Motor neuron (in vitro differentiated cells): ENCODE results near the gene C9orf72. TPM values are rescaled to one million over a fixed set of nuclear protein-coding genes. Genes with fewer than 3 reads are reported as not detected.

Source experiments
- ATAC-seq, 8 experiments: fragments of 200-7000 bp; cut with Tn5 transposase; replicated peaks in 6 of 8; 2 replicates each; pipeline ENCODE4 v1.8.0; 2021; ENCODE audit warnings: mild to moderate bottlenecking in 8 of 8, moderate library complexity in 8 of 8
- H3K27ac ChIP-seq, 2 donors: fragments of 250-450 bp; sonication (Bioruptor Pico); 2 replicates each; pipeline ENCODE4 v1.9.0; 2021; ENCODE audit warnings: antibody characterized with exemption in 2 of 2, mild to moderate bottlenecking in 2 of 2, moderate library complexity in 1 of 2
- H3K4me1 ChIP-seq, 2 donors: fragments of 250-450 bp; sonication (Bioruptor Pico); replicated peaks in 1 of 2; 2 replicates each; pipeline ENCODE4 v1.6.1; 2021; ENCODE audit warnings: antibody characterized with exemption in 2 of 2, mild to moderate bottlenecking in 2 of 2, moderate library complexity in 1 of 2
- H3K4me3 ChIP-seq, 5 donors: fragments of 250-450 bp; sonication (Bioruptor Pico); 2 replicates each; pipeline ENCODE4 v1.9.0; 2021; ENCODE audit warnings: antibody characterized with exemption in 5 of 5, mild to moderate bottlenecking in 5 of 5, moderate library complexity in 4 of 5
- WGBS, 10 experiments: fragments of 450-650 bp; shearing (Covaris generic); methylation state at CpG; one replicate each; pipeline ENCODE4 v1.0.0; 2022; 5-methylcytosine and 5-hydroxymethylcytosine counted together
- in situ Hi-C, 9 experiments: fragments of 400-800 bp; cut with MboI; loops; one replicate each; pipeline ENCODE4 v1.15.0; 2021; ENCODE audit warnings: low sequenced_read_pairs in 9 of 9, low pct_unique_long_range_greater_than_20kb in 2 of 9; ENCODE audit not compliant: unreplicated experiment in 9 of 9
- total RNA-seq, 8 experiments: library from RNA; unstranded; fragments of 300-600 nt; gene quantifications; 2 replicates each; pipeline versions ENCODE4 v1.2.3 to v1.2.4, GENCODE V29; 2022

Gene C9orf72
- total RNA-seq, 8 experiments from 2014 or later: 5.2 to 53.7 (median 28.9) TPM

DNA sequence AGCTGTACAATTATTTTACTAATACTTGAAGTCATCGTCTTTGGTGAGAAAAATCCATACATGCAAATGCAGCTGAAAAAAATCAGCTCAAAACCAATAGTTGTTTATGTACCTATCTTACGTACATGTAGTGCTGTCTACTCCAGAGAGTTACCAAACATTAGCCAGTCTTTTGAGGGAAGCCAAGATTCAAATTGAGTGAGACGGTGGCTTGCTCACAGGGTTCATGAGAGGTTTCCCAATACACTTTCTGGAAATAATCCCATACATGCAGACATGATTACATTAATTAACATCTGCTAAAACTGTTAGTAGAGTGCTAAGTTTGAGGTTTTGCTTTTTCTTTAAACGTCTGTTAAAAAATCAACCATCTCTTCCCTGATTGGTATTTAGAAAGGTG is 2.3 kb downstream of the C9orf72 start:
- in situ Hi-C loops: no loop called here
- no peak overlapping the region for H3K4me3 ChIP-seq
- ATAC-seq: no peak
- peaks cover 10% of the 10 kb centered on the region in 2 donors for H3K4me1 ChIP-seq
- WGBS, 10 experiments: 72 to 100% (median 92%) methylated on average over 2 to 4 of the region's 4 CpGs; no CpG with 5 or more reads in 2 of the 10 experiments
- no peak overlapping the region for H3K27ac ChIP-seq

- WGBS, 10 experiments: 31 to 86% (median 67%) methylated on average over 2 of the region's 2 CpGs; no CpG with 5 or more reads in 5 of the 10 experiments
- Histone ChIP-seq H3K4me1 (peaks cover 7 to 10% of the 10 kb centered on the region in 2 donors), H3K27ac (no peak overlapping the region), H3K4me3 (no peak overlapping the region)
- no peak for ATAC-seq
- in situ Hi-C loops: no loop called here
Observed at GRCh38 chr9:27569406-27569805, 3.9 kb downstream of the C9orf72 start.

DNA sequence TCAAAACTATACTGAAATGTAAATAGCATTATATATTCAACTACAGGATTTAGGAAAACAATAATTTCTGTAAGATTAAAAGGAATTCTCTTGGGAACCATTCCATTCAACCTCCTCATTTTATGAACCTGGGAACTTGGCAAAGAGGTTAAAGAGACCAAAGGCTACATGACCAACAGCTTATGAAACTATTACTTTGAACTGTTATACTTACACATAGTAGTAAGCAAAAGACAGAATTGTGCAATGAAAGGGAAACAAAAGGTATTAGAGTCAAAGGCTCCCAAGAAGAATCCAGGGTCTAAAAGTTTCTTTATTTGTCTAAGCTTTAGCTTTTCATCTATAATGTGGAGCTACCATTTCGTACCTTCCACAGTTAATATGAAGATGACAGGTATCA is 7.2 kb downstream of the C9orf72 start:
- H3K27ac ChIP-seq: no peak overlapping the region
- no peak overlapping the region for H3K4me3 ChIP-seq
- in situ Hi-C loops: no loop called here
- WGBS, 10 experiments: 29 to 100% (median 57%) methylated on average over 1 of the region's 1 CpG; no CpG with 5 or more reads in 3 of the 10 experiments
- H3K4me1 ChIP-seq: peaks cover 0 to under 1% of the 10 kb centered on the region in 2 donors
- ATAC-seq: no peak

DNA sequence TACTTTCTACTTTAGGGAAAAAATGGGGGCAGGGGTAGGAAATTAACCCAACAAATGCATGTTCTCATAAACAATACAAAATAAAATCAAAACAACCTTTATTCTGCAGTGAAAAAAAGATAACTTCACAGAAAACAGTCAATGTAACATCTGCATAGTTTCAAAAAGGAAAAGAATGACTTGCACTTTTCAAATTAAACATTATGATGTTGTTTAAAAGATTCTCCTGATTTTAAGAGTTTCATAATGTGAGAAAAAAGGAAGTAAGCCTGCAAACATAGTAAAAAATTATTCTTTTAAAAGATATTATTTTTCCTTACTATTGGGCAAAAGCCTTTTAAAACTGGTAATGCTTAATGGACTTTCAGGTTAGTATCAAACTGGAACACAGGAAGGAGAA is 7.6 kb downstream of the C9orf72 start:
- H3K4me1 ChIP-seq: no peaks in the 10 kb centered on the region
- in situ Hi-C loops: no loop called here
- no peak overlapping the region for H3K4me3 ChIP-seq
- no peak overlapping the region for H3K27ac ChIP-seq
- no peak for ATAC-seq

DNA sequence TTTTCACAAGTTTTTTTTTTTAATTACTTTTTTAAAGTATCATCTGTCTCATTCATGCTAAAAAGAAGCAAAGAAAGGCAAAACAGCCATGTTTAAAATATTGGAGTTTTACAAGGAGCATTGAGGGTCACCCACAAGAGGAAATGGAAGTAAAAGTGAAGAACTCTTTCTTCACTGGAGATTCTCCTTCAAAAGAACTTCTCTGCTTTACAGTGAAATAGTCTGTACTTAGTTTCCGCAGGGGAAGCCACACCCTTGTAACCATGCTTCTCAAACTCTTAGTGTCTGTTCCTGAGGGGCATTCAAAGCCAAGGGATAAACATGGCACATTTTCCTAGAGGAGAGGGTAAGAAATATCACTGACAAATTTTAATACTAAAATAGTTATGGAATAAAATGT is 8.6 kb downstream of the C9orf72 start:
- no peak for ATAC-seq
- in situ Hi-C loops: no loop called here
- H3K4me3 ChIP-seq: no peak overlapping the region

GRCh38 chr9:27563738-27564430 is 9.4 kb downstream of the C9orf72 start:
- Histone ChIP-seq H3K4me3 (no peak overlapping the region), H3K4me1 (no peaks in the 10 kb centered on the region), H3K27ac (no peak overlapping the region)
- 48 to 100% (median 85%) methylated on average over 1 to 4 of the region's 4 CpGs for WGBS, 10 experiments
- in situ Hi-C loops: no loop called here
- ATAC-seq: no peak

More for the DNA sequence above, 8.6 kb downstream of the C9orf72 start:
- H3K4me1 ChIP-seq: no peaks in the 10 kb centered on the region
- WGBS, 10 experiments: 86 to 100% (median 100%) methylated on average over 1 of the region's 1 CpG; no CpG with 5 or more reads in 1 of the 10 experiments
- no peak overlapping the region for H3K27ac ChIP-seq

DNA sequence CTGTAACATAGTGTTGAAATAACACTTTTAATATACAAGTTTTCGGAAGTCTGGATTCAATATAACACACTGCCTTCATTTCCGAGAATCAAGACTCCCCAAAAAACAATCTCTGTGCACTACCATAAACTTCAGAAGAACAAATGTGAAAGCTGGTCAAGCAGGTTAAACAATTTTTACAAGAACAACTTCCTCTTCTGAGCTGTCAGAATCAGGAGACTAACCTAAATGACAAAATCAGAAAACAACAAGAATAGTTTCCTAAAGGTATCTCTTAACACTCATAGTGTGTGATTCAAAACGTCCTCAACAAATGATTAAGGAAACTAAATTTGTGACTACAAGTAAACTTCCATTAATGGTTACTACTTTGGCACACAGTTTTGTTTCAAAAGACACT is 11.6 kb downstream of the C9orf72 start:
- Histone ChIP-seq H3K4me1 (no peaks in the 10 kb centered on the region), H3K4me3 (no peak overlapping the region), H3K27ac (no peak overlapping the region)
- 70 to 100% (median 94%) methylated on average over 1 to 3 of the region's 3 CpGs for WGBS, 10 experiments
- no peak for ATAC-seq
- in situ Hi-C loops: no loop called here

- no peak for ATAC-seq
- no peaks in the 10 kb centered on the region for H3K4me1 ChIP-seq
- in situ Hi-C loops: no loop called here
Observed at GRCh38 chr9:27560457-27560856, 12.8 kb downstream of the C9orf72 start.

GRCh38 chr9:27558307-27558706 is 15.0 kb downstream of the C9orf72 start:
- Histone ChIP-seq H3K27ac (no peak overlapping the region), H3K4me1 (no peaks in the 10 kb centered on the region), H3K4me3 (no peak overlapping the region)
- no peak for ATAC-seq
- in situ Hi-C loops: no loop called here

More at GRCh38 chr9:27560457-27560856, 12.8 kb downstream of the C9orf72 start:
- no peak overlapping the region for H3K27ac ChIP-seq
- H3K4me3 ChIP-seq: no peak overlapping the region

GRCh38 chr9:27556470-27556869 is 16.8 kb downstream of the C9orf72 start:
- Histone ChIP-seq H3K27ac (no peak overlapping the region), H3K4me1 (no peaks in the 10 kb centered on the region), H3K4me3 (no peak overlapping the region)
- no peak for ATAC-seq
- in situ Hi-C loops: no loop called here
- WGBS, 10 experiments: 40 to 100% (median 96%) methylated on average over 1 to 8 of the region's 8 CpGs

DNA sequence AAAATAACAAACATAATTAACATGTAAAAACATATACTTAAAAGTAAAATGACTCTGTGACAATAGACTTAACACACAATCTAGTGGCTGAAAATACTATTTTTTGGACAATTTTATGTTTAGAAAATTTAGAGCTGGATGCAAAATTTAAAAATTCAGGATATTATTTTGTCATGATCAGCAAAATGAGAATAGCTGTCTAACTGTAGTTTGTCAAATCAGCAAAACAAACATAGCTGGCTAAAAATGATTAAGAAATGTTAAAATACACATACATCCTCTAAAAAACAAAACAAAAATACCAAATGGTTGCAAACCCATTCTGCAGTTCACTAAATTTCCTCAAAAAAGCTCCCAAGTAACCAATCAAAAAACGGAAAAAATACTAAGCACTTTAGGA is 18.6 kb downstream of the C9orf72 start:
- WGBS, 10 experiments: 56 to 100% (median 100%) methylated on average over 1 of the region's 1 CpG
- no peak for ATAC-seq
- Histone ChIP-seq H3K27ac (no peak overlapping the region), H3K4me1 (no peaks in the 10 kb centered on the region), H3K4me3 (no peak overlapping the region)
- in situ Hi-C loops: no loop called here

GRCh38 chr9:27549196-27549755 is 24.0 kb downstream of the C9orf72 start:
- 36 to 100% (median 69%) methylated on average over 1 to 4 of the region's 4 CpGs; no CpG with 5 or more reads in 2 of the 10 experiments for WGBS, 10 experiments
- no peak overlapping the region for H3K27ac ChIP-seq
- H3K4me1 ChIP-seq: no peaks in the 10 kb centered on the region
- no peak for ATAC-seq
- in situ Hi-C loops: loop anchor here in 7 of 9 experiments (10.0 to 25.0 kb wide), 5 partner anchors 137 to 512 kb away; no protein-coding TSS in a partner anchor
- H3K4me3 ChIP-seq: no peak overlapping the region

- in situ Hi-C loops: loop anchor here in 7 of 9 experiments (10.0 to 25.0 kb wide), 5 partner anchors 136 to 511 kb away; no protein-coding TSS in a partner anchor
- no peak overlapping the region for H3K27ac ChIP-seq
- peak; percentile 46 to 83 (median 61) for ATAC-seq
Observed at GRCh38 chr9:27548055-27548741, 25.1 kb downstream of the C9orf72 start.

More at GRCh38 chr9:27548055-27548741, 25.1 kb downstream of the C9orf72 start:
- Histone ChIP-seq H3K4me1 (no peaks in the 10 kb centered on the region), H3K4me3 (no peak overlapping the region)
- 21 to 67% (median 44%) methylated on average over 6 to 10 of the region's 10 CpGs for WGBS, 10 experiments
